GM19193 (cell line): ENCODE measurements around the gene ATP6V1G1.

Experiments used
- POLR2A ChIP-seq: IDR thresholded peaks from 4 replicates; pipeline ENCODE4 v1.6.1; 2011; ENCODE audit not compliant: insufficient read depth, insufficient read length; ENCODE audit errors: extremely low read depth

The ATP6V1G1 gene

DNA sequence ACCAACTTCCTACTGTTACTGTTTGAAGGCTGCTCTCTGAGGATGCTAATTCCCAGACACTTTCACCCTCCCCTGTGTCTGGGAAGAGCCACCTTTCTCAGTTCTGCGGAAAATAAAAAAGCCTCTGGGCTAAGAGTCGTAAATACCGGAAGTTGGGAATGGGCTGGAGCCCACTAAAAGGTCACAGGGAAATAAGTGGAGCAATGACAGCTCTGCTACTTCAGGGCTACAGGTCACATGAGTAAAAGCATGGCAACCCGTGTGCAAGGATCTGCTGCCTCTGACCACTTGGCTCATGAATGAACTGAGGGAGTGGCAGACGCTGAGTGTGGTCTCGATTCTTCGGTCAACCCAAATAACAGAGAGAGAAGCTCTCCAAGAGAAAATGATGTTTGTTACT is 25.8 kb upstream of the ATP6V1G1 start:
- no peak for TF ChIP-seq POLR2A

GRCh38 chr9:114565204-114565603 is 22.4 kb upstream of the ATP6V1G1 start:
- TF ChIP-seq POLR2A: no peak

- TF ChIP-seq POLR2A: no peak
Observed at GRCh38 chr9:114570742-114571141, 16.8 kb upstream of the ATP6V1G1 start.

- TF ChIP-seq POLR2A: no peak
Observed at GRCh38 chr9:114571391-114571790, 16.2 kb upstream of the ATP6V1G1 start.

DNA sequence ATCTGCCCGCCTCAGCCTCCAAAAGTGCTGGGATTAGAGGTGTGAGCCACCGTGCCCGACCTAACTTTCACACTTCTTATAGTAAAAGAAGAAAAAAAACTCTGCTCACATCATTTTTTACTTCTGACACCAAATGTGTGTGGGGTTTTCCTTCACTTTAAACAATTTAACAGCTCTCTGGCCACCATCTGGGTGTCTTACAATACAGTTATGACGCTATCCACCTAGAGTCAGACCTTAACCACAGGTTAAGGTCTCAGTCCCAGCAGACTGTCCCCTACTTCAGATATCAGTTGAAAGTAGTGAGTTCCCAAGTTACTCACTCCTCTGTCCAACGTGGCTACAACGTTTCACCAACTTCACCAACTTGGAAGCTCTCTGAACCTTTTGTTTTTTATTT is 15.4 kb upstream of the ATP6V1G1 start:
- TF ChIP-seq POLR2A: no peak

- TF ChIP-seq POLR2A: no peak
Observed at GRCh38 chr9:114574438-114574837, 13.1 kb upstream of the ATP6V1G1 start.

- no peak for TF ChIP-seq POLR2A
Observed at GRCh38 chr9:114580609-114581193, 6.9 kb upstream of the ATP6V1G1 start.

GRCh38 chr9:114583371-114584155 is 4.0 kb upstream of the ATP6V1G1 start:
- no peak for TF ChIP-seq POLR2A

DNA sequence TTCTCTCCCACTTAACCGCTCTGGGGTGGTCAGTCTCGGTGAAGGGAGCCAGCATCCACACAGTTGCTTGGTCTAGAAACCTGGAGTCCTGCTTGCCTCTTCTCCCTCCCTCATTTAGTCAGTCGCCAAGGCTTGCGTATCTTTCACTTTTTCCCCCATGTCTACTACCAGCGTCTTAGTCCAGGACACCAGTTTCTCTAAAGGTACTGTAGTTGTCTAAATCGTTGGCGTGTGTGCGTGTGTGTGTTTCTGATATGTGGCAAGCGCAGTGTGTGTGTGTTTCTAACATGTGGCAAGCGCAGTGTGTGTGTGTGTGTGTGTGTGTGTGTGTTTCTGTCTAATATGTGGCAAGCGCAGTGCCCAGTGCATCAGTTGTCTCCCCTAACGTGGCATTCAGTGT is 641 bp downstream of the ATP6V1G1 start:
- no peak for TF ChIP-seq POLR2A

DNA sequence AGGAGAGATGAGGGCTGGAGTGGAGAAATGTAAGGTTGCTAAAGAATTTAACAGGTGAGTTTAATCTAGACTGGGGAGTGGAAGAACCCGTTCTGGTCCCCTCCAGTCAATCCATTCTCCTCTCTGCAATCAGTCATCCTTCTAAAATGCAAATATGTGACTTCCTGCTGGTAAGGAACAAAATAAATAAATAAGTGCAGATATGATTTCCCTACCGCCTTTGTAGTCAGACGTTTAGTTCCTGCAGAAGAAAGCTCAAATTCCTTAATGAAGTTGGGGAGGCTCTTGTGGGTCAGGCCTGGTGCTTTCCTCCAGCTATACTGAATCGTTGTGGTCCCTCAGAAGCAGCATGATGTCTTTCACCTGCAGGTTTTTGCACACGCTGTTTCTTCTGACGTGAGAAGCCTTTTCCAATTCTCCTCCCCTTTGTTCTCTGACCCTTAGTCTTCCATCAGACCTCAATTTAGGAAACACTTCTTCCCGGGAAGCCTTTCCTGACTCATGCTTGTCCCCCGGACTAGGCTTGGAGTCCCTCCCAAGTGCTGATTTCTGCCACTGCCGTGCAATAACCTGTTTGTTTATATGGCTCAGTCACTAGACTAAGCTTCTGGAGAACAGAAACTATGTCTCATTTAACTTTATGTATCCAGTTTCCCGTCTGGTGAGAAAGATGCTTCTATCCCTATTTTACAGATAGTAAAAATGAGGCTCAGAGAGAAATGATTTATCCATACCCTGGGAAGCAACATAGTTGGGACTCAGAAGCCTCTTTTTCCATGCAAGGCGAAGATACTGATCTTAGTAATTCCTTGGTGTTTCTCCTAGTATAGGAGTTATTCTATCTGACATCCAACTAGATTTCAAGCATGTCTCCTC is 1.3 kb downstream of the ATP6V1G1 start:
- no peak for TF ChIP-seq POLR2A

DNA sequence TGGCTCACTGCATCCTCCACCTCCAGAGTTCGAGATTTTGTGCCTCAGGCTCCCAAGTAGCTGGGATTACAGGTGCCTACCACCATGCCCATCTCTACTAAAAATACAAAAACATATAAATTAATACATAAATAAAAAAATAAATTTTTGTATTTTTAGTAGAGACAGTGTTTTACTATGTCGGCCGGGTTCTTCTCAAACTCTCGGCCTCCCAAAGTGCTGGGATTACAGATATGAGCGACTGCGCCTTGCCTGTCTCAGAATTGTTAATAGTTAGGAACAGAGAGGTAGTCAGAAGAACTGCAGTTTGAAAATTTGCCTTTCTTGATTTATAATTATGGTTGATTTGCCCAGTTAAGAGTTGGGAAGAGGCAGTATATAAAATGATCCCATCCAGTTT is 2.8 kb downstream of the ATP6V1G1 start:
- no peak for TF ChIP-seq POLR2A

GRCh38 chr9:114591291-114591787 is 3.8 kb downstream of the ATP6V1G1 start:
- no peak for TF ChIP-seq POLR2A

DNA sequence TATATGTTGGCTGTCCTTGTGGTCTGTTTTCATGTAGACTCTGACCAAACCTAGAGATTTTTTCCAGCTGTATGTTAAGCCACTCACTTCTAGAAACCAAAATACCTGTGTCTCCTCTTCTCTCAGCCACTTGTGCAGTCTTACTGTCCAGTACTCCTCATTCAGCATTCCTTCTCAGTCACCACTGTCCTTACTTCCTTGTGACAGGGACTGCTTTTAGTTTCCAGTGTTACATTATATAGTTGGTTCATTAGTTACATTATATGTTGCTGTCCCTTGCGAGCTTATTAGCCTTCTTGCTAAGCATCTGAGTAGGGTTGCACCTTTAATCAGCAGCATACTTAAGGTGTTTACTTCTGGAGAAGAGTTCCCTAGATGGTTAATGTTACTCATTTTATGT is 4.3 kb downstream of the ATP6V1G1 start:
- no peak for TF ChIP-seq POLR2A

DNA sequence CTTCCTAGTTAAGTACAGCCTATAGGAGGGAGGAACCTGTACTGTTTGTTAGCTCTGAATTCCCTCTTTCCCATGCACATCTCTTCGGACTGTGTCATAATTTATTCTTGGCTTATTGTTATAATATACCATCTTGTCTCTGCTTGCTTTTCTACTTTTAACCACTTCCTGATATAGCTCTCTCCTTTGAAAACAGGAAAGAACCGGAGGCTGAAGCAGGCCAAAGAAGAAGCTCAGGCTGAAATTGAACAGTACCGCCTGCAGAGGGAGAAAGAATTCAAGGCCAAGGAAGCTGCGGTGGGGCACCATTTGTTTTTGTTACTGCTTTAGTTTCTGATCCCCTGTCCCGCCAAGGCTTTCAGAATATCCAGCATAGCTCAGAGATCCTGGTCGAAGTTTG is 4.8 kb downstream of the ATP6V1G1 start:
- TF ChIP-seq POLR2A: no peak

DNA sequence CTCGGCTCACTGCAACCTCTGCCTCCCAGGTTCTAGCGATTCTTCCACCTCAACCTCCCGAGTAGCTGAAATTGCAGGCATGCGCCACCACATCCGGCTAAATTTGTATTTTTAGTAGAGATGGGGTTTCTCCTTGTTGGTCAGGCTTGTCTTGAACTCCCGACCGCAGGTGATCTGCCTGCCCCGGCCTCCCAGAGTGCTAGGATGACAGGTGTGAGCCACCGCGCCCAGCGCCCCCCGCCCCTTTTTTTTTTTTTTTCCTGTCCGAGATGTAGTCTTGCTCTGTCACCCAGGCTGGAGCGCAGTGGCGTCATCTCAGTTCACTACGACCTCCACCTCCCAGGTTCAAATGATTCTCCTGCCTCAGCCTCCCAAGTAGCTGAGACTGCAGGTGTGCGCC is 6.6 kb downstream of the ATP6V1G1 start:
- no peak for TF ChIP-seq POLR2A
